Measurements from ENCODE around the gene TMEM200A. TPM values are rescaled to one million over a fixed set of nuclear protein-coding genes. Genes with fewer than 3 reads are reported as not detected.

TMEM200A gene
- total RNA-seq, 4 donors from 2014 or later = 0.16 to 0.29 TPM; not detected in 2

DNA sequence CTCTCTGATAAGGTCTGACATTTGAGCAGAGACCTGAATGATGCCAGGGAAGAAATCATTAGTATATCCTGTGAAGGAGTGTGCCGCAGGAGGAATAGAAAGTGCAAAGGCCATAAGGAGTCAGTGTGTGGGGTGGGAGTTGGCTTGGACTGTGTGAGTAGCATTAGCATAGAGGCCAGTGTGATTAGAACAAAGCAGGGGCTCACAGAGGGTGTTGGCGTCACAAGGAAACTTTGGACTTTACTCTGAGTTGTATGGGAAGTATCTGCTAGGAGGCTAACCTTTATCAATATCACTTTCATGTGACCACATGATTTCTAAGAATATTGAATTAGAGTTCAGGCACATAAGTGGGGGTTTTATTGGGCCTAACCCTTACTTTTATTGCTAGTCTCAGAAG is 12.1 kb downstream of the TMEM200A start:
- H3K4me1 ChIP-seq = no peaks in the 10 kb centered on the region
- no peaks in the 10 kb centered on the region for H3K36me3 ChIP-seq
- no peak for DNase-seq
- ATAC-seq = no peak
- no peaks in the 10 kb centered on the region for H3K9me3 ChIP-seq
- TF ChIP-seq, protein P1, sequence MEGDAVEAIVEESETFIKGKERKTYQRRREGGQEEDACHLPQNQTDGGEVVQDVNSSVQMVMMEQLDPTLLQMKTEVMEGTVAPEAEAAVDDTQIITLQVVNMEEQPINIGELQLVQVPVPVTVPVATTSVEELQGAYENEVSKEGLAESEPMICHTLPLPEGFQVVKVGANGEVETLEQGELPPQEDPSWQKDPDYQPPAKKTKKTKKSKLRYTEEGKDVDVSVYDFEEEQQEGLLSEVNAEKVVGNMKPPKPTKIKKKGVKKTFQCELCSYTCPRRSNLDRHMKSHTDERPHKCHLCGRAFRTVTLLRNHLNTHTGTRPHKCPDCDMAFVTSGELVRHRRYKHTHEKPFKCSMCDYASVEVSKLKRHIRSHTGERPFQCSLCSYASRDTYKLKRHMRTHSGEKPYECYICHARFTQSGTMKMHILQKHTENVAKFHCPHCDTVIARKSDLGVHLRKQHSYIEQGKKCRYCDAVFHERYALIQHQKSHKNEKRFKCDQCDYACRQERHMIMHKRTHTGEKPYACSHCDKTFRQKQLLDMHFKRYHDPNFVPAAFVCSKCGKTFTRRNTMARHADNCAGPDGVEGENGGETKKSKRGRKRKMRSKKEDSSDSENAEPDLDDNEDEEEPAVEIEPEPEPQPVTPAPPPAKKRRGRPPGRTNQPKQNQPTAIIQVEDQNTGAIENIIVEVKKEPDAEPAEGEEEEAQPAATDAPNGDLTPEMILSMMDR (IDR thresholded peaks at IDR 0.05 in 4 of 5, conservative IDR thresholded peaks at IDR 0.05 in 1 of 5) = no peak
- TF ChIP-seq POLR2A (IDR thresholded peaks at IDR 0.05) = no peak
- no peak overlapping the region for H3K4me3 ChIP-seq
- intact Hi-C loops (cut with DNase I; ENCODE audit: low total_unique reads) = no loop called here
- H3K27ac ChIP-seq = no peak overlapping the region
- H3K27me3 ChIP-seq = no peaks in the 10 kb centered on the region
- in situ Hi-C loops (cut with MboI; ENCODE audit: low sequenced_read_pairs in 4 of 4) = no loop called here

DNA sequence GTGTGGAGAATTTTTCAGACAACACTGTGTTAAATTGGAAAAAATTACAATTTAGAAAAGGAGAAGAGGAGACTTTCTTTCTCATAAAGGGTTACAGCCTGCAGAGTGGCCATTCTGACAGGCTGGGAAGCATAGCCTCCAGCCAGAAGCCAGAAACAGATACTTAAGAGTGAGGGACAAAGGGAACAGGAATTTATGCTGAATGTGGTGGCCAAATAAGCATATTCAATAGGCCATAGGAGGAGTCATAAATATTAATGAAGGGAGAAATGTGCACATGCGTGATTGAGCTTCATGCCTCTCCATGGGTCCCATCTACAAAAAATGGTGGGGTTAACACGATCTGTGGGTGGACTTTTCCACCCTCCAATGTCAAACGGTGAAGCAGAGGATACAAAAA is 13.4 kb downstream of the TMEM200A start:
- ATAC-seq = no peak
- Histone ChIP-seq H3K27me3 (no peaks in the 10 kb centered on the region), H3K36me3 (no peaks in the 10 kb centered on the region), H3K4me1 (no peaks in the 10 kb centered on the region), H3K9me3 (no peaks in the 10 kb centered on the region), H3K4me3 (no peak overlapping the region), H3K27ac (no peak overlapping the region)
- intact Hi-C loops (cut with DNase I; ENCODE audit: low total_unique reads) = no loop called here
- DNase-seq = no peak
- in situ Hi-C loops (cut with MboI; ENCODE audit: low sequenced_read_pairs in 4 of 4) = no loop called here
- no peak for TF ChIP-seq POLR2A (IDR thresholded peaks at IDR 0.05)
- TF ChIP-seq, protein P1 (IDR thresholded peaks at IDR 0.05 in 4 of 5, conservative IDR thresholded peaks at IDR 0.05 in 1 of 5) = no peak

DNA sequence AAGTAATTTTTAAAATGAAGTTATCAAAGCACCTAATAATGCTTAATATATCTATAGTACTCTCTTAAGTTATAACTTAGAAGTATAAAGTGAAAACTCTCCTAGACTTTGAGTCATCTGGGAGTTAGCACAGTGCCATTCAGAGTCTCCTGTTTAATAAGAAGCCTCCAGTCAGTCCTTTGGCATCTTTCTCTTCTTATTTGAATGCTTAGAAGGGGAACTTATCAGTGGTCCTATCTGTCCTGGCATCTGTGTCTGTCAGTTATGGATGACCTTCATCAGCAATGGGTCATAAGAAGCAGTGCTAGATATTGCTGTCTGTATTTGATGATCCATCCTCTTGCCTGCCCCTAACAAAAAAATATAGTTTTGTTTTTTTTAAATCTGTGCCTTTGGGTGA is 15.2 kb downstream of the TMEM200A start:
- no peak overlapping the region for H3K27ac ChIP-seq
- H3K9me3 ChIP-seq = no peaks in the 10 kb centered on the region
- no peak overlapping the region for H3K4me3 ChIP-seq
- intact Hi-C loops (cut with DNase I; ENCODE audit: low total_unique reads) = no loop called here
- H3K36me3 ChIP-seq = no peaks in the 10 kb centered on the region
- no peaks in the 10 kb centered on the region for H3K4me1 ChIP-seq
- TF ChIP-seq POLR2A (IDR thresholded peaks at IDR 0.05) = no peak
- TF ChIP-seq, protein P1 (IDR thresholded peaks at IDR 0.05 in 4 of 5, conservative IDR thresholded peaks at IDR 0.05 in 1 of 5) = no peak
- DNase-seq (no peak), ATAC-seq (no peak)
- no peaks in the 10 kb centered on the region for H3K27me3 ChIP-seq
- in situ Hi-C loops (cut with MboI; ENCODE audit: low sequenced_read_pairs in 4 of 4) = no loop called here

DNA sequence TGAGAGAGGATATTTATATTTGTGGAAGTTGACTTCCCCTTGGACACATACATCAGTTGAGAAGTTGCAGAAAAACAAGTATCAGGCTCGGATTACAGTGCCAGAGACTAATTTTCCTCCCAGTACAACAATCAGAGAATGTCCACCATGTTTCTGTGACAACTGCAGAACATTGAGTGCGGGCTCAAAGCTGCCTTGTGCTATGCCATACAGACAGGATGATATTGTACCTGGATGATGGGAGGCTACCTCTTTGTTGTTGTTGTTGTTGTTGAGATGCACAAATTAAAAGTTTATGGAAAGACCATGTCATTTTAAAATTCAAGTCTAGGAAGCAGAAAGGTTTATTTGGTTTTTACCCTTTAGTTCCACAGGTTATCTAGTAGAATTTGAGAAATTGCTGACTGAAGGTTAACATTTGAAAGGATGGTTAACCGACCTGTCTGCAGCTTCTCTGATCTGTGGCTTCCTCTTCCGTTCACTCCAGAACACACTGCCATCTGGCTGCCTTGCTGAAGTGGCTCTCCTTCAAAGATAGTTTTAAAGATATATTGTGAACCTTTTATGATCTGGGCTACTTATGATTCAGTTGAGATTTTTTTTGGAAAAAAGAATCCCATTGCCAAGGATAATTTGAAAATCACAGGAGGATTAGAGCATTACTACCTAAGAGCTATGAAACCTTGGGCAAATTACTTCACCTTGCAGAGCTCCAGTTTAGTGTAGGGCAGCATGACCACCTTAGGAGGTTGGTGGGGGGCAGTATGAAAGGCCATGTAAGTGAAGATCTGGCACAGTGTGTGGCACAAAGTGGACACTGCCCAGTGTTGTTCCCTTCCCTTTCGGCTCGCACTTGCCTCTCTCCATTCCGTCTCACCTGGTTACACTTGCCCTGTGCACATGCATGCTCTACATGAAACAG is 15.9 kb downstream of the TMEM200A start:
- Histone ChIP-seq H3K27me3 (no peaks in the 10 kb centered on the region), H3K4me1 (no peaks in the 10 kb centered on the region), H3K27ac (no peak overlapping the region), H3K4me3 (no peak overlapping the region), H3K9me3 (no peaks in the 10 kb centered on the region), H3K36me3 (no peaks in the 10 kb centered on the region)
- no peak for TF ChIP-seq POLR2A (IDR thresholded peaks at IDR 0.05)
- TF ChIP-seq, protein P1 (IDR thresholded peaks at IDR 0.05 in 4 of 5, conservative IDR thresholded peaks at IDR 0.05 in 1 of 5) = no peak
- no peak for DNase-seq
- intact Hi-C loops (cut with DNase I; ENCODE audit: low total_unique reads) (no loop called here), in situ Hi-C loops (cut with MboI; ENCODE audit: low sequenced_read_pairs in 4 of 4) (no loop called here)
- no peak for ATAC-seq
